Fibroblast of lung (primary cell): Measurements from ENCODE around the gene CEACAM16.

Experiments
- EZH2 ChIP-seq: IDR thresholded peaks from 2 replicates; pipeline ENCODE4 v1.5.1; 2012; ENCODE audit warnings: low read length, control low read depth, mild to moderate bottlenecking; ENCODE audit errors: missing control alignments
- TF ChIP-seq, protein P1 (sequence below), 2 donors: IDR thresholded peaks in 1 of 2; conservative IDR thresholded peaks in 1 of 2; 1 replicate in 1 of 2; 2 replicates in 1 of 2; pipeline ENCODE4 v1.5.1; 2011 to 2012; ENCODE audit warnings: low read length in 2 of 2, control low read depth in 1 of 2, inconsistent platforms in 1 of 2, low read depth in 1 of 2, mild to moderate bottlenecking in 1 of 2

DNA sequence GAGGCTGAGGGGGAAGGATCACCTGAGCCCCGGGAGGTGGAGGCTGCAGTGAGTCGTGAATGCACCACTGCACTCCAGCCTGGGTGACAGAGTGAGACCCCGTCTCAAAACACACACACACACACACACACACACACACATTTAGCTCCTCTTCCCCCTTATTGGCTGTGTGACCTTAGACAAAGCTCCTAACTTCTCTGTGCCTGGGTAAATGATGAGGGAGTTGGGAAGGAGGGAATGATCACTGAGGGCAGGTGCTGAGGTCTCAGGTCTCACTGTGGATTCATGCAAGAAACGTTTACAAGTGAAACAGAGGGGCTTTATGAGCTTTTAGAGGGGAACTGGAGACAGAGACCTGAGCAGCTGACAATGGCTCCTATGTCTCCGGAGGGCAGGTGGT, 32.7 kb downstream of the CEACAM16 start:
- TF ChIP-seq EZH2, result no peak
- TF ChIP-seq, protein P1, sequence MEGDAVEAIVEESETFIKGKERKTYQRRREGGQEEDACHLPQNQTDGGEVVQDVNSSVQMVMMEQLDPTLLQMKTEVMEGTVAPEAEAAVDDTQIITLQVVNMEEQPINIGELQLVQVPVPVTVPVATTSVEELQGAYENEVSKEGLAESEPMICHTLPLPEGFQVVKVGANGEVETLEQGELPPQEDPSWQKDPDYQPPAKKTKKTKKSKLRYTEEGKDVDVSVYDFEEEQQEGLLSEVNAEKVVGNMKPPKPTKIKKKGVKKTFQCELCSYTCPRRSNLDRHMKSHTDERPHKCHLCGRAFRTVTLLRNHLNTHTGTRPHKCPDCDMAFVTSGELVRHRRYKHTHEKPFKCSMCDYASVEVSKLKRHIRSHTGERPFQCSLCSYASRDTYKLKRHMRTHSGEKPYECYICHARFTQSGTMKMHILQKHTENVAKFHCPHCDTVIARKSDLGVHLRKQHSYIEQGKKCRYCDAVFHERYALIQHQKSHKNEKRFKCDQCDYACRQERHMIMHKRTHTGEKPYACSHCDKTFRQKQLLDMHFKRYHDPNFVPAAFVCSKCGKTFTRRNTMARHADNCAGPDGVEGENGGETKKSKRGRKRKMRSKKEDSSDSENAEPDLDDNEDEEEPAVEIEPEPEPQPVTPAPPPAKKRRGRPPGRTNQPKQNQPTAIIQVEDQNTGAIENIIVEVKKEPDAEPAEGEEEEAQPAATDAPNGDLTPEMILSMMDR (conservative IDR thresholded peaks at IDR 0.05 in 1 of 2, IDR thresholded peaks at IDR 0.05 in 1 of 2; ENCODE audit: low read depth in 1 of 2, low read length in 2 of 2), result no peak
